HepG2 (cell line): Measurements from ENCODE around the gene ATG7. TPM values are rescaled to one million over a fixed set of nuclear protein-coding genes. Genes with fewer than 3 reads are reported as not detected.

Source experiments
- ATAC-seq: fragments of 200-7000 bp; cut with Tn5 transposase; 3 replicates; pipeline ENCODE4 v1.9.1; 2020; ENCODE audit warnings: mild to moderate bottlenecking, moderate library complexity
- BruUV-seq: library from RNA; stranded (reverse); fragments of 400-500 nt; replicated peaks from 2 replicates; lab custom pipeline; 2021; lab: Mats Ljungman, UMichigan
- CTCF ChIA-PET: fragments of 300-600 bp; formaldehyde crosslinking; extraction: SDS; loops from one replicate; lab custom pipeline; 2021; ENCODE audit warnings: low total read pairs, inconsistent platforms, low intra/inter-chr PET ratio; lab: Yijun Ruan, JAX
- POLR2A ChIA-PET: fragments of 350-600 bp; sonication (Branson Sonifier 250); formaldehyde crosslinking; loops from one replicate; lab custom pipeline; 2020; ENCODE audit warnings: antibody characterized with exemption, inconsistent platforms; lab: Yijun Ruan, JAX
- DNase-seq: peaks from one replicate; pipeline ENCODE4 v3.0.0-alpha.2; 2015; ENCODE audit warnings: low spot score
- FAIRE-seq: peaks from 3 replicates; lab custom pipeline; 2011; peaks lifted over from hg19 to GRCh38; lab: Jason Lieb, UNC
- H2AFZ ChIP-seq: one replicate; pipeline ENCODE4 v1.6.1; 2011; ENCODE audit warnings: low read length, inconsistent platforms
- H3K27ac ChIP-seq: fragments of 300-600 bp; 3 replicates; pipeline ENCODE4 v1.8.0; 2011; ENCODE audit warnings: mixed run types, mild to moderate bottlenecking, mixed read lengths, low read length, inconsistent platforms; ENCODE audit not compliant: insufficient read depth; ENCODE audit errors: extremely low read length
- H3K27me3 ChIP-seq, 2 experiments: fragments of 200-600 bp in 1 of 2; 2 replicates in 1 of 2; 3 replicates in 1 of 2; pipeline versions ENCODE4 v1.6.0 to v1.8.0; 2011; ENCODE audit warnings: low read length in 2 of 2, mild to moderate bottlenecking in 2 of 2, moderate library complexity in 2 of 2, inconsistent platforms in 1 of 2; ENCODE audit not compliant: insufficient read depth in 2 of 2, control insufficient read depth in 1 of 2
- H3K36me3 ChIP-seq, 2 experiments: fragments of 200-600 bp in 1 of 2; replicated peaks in 1 of 2; 2 replicates in 1 of 2; 3 replicates in 1 of 2; pipeline versions ENCODE4 v1.5.1 to v1.8.0; 2011; ENCODE audit warnings: low read length in 2 of 2, inconsistent platforms in 1 of 2; ENCODE audit not compliant: insufficient read depth in 2 of 2, control insufficient read depth in 1 of 2
- H3K4me1 ChIP-seq: 2 replicates; pipeline ENCODE4 v1.5.1; 2012; ENCODE audit warnings: low read length, inconsistent platforms; ENCODE audit not compliant: insufficient read depth
- H3K4me2 ChIP-seq: 2 replicates; pipeline ENCODE4 v1.6.0; 2011; ENCODE audit warnings: low read depth, low read length, inconsistent platforms
- H3K4me3 ChIP-seq, 3 experiments: fragments of 200-600 bp in 1 of 3; sonication (generic), shearing (Covaris generic) in 1 of 3; replicated peaks in 1 of 3; 2 replicates each; pipeline ENCODE4 v1.5.1; 2011 to 2016; ENCODE audit warnings: low read length in 3 of 3, inconsistent platforms in 2 of 3, low read depth in 2 of 3, mild to moderate bottlenecking in 2 of 3, control low read depth in 1 of 3, mixed read lengths in 1 of 3; ENCODE audit not compliant: insufficient read depth in 1 of 3
- H3K79me2 ChIP-seq: one replicate; pipeline ENCODE4 v1.6.1; 2011; ENCODE audit warnings: low read length, inconsistent platforms; ENCODE audit not compliant: insufficient read depth
- H3K9ac ChIP-seq: 2 replicates; pipeline ENCODE4 v1.6.0; 2011; ENCODE audit warnings: mild to moderate bottlenecking, low read depth, low read length, inconsistent platforms; ENCODE audit not compliant: insufficient read depth
- H3K9me3 ChIP-seq: 2 replicates; pipeline ENCODE4 v1.5.1; 2012; ENCODE audit warnings: mild to moderate bottlenecking, low read length
- H4K20me1 ChIP-seq: 2 replicates; pipeline ENCODE4 v1.6.0; 2011; ENCODE audit warnings: inconsistent platforms, mild to moderate bottlenecking, low read length, moderate library complexity; ENCODE audit not compliant: insufficient read depth
- AGO2 ChIP-seq: fragments of 200-400 bp; formaldehyde crosslinking; optimal IDR thresholded peaks from 2 replicates; pipeline ENCODE3; 2017; ENCODE audit warnings: mild to moderate bottlenecking, low read depth, low read length, moderate library complexity
- ATF1 ChIP-seq: IDR thresholded peaks from 2 replicates; pipeline ENCODE4 v1.6.1; 2016; ENCODE audit warnings: mild to moderate bottlenecking, control low read depth
- HES4 ChIP-seq: sonication (generic); formaldehyde crosslinking; IDR thresholded peaks from 2 replicates; pipeline ENCODE4 v1.9.0; 2021; ENCODE audit warnings: mild to moderate bottlenecking, missing genetic modification reagents, borderline replicate concordance
- MAFK ChIP-seq, 2 experiments: IDR thresholded peaks in 1 of 2; conservative IDR thresholded peaks in 1 of 2; 2 replicates each; pipeline ENCODE4 v1.6.1; 2011; ENCODE audit warnings: improper control_type of control experiment in 2 of 2, low read length in 2 of 2
- RELA ChIP-seq: sonication (generic); formaldehyde crosslinking; IDR thresholded peaks from 2 replicates; pipeline ENCODE4 v1.4.0; 2020; ENCODE audit warnings: missing genetic modification reagents
- REPIN1 ChIP-seq: sonication (generic); formaldehyde crosslinking; IDR thresholded peaks from 2 replicates; pipeline ENCODE4 v1.8.0; 2022; ENCODE audit warnings: missing genetic modification reagents, low read depth, mild to moderate bottlenecking, borderline replicate concordance
- ZNF260 ChIP-seq: sonication (generic); formaldehyde crosslinking; IDR thresholded peaks from 2 replicates; pipeline ENCODE4 v1.4.0; 2020; ENCODE audit warnings: missing genetic modification reagents, low read depth, mild to moderate bottlenecking, borderline replicate concordance
- ZNF317 ChIP-seq: sonication (generic); formaldehyde crosslinking; IDR thresholded peaks from 2 replicates; pipeline ENCODE4 v1.5.0; 2020; ENCODE audit warnings: mild to moderate bottlenecking, missing genetic modification reagents
- ZNF501 ChIP-seq: sonication (generic); formaldehyde crosslinking; IDR thresholded peaks from 2 replicates; pipeline ENCODE4 v1.5.1; 2020; ENCODE audit warnings: mild to moderate bottlenecking, moderate library complexity, missing genetic modification reagents
- ZNF879 ChIP-seq: sonication (generic); formaldehyde crosslinking; IDR thresholded peaks from 2 replicates; pipeline ENCODE4 v1.8.1; 2023; ENCODE audit warnings: missing genetic modification reagents
- WGBS: methylation state at CpG from one replicate; pipeline ENCODE4 v1.1.6; 2017; ENCODE audit warnings: low lambda C conversion rate; 5-methylcytosine and 5-hydroxymethylcytosine counted together
- in situ Hi-C: cut with HindIII; loops from 2 replicates; pipeline ENCODE4 v1.10.0; 2017; ENCODE audit warnings: low pct_unique_long_range_greater_than_20kb; ENCODE audit not compliant: extremely low pct_ligation_motif_present
- intact Hi-C: fragments of 100-400 bp; cut with micrococcal nuclease; formaldehyde crosslinking; loops from one replicate; pipeline ENCODE4 v1.10.0; 2022; ENCODE audit not compliant: unreplicated experiment
- polyA plus RNA-seq, 8 experiments: library from polyadenylated mRNA; depleted of rRNA in 3 of 8; stranded (reverse) in 7 of 8; unstranded in 1 of 8; fragments of >200 nt; fragmentation: Illumina TruSeq in 4 of 8; extraction: Trizol in 4 of 8; gene quantifications; 2 replicates each; pipeline versions ENCODE4 v1.2.1 to v1.2.3, GENCODE V29; 2011 to 2016; ENCODE audit warnings: low read depth in 4 of 8, missing spikeins in 1 of 8, mixed read lengths in 1 of 8; ENCODE audit not compliant: insufficient read depth in 1 of 8
- total RNA-seq, 5 experiments: library from RNA; depleted of rRNA; stranded (reverse); fragments of >200 nt; fragmentation: Illumina TruSeq; extraction: Trizol; gene quantifications; 2 replicates each; pipeline ENCODE4 v1.2.3, GENCODE V29; 2016; ENCODE audit warnings: low read depth in 1 of 5
- TF ChIP-seq, protein P1 (sequence below): sonication (generic); formaldehyde crosslinking; IDR thresholded peaks from 2 replicates; pipeline ENCODE4 v1.8.0; 2022; ENCODE audit warnings: mild to moderate bottlenecking, missing genetic modification reagents, borderline replicate concordance
- TF ChIP-seq, protein P2 (sequence below): IDR thresholded peaks from 2 replicates; pipeline ENCODE4 v1.6.1; 2012; ENCODE audit warnings: low read length, improper control_type of control experiment

Gene ATG7
- total and polyA plus RNA-seq, 2 of the 13 experiments (the other 11 are each of a cell fraction or from before 2014, with no cell fraction given): 7.8 to 22.1 TPM

DNA sequence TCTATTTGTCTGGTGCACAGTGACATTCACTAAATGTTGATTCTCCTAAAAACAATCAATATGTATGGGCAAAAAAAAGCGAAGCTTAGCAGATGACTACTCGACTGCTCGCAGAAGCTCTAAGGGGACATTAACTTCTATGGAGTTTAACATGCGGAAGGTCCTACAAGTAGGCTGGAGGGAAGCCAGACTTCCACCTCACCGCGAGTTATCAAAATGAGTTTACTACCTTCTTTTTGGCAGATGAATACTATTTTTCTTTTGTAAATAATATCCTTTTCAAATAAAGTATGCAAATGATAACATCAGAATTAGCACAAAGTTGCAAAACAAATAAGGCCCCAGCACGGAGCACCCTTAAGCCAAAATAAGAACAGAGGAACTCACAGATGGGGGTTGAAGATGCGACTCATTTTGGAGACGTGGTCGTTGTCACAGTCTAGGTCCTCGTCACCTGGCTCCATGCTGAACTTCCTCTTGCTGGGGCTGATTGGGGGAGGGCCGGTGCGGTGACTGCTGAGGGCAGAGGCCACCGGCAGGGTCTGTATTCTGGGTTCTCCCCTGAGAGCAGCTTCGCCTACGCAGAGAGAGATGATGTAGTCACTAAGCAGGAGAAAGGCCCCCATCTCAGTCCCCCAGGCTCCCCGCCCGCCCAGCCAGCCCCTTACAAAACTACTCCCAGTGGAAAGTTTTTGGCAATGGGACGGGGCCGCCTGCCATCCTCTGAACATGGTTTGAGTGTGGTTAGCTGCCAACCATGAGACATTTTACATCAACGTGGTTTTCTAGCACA lies 329.4 kb downstream of the ATG7 start:
- Histone ChIP-seq H3K9ac (no peak overlapping the region), H3K4me2 (no peak overlapping the region), H3K36me3 (peaks cover 5 to 43% of the 10 kb centered on the region in 2 experiments), H4K20me1 (peaks cover 26% of the 10 kb centered on the region), H3K27me3 (no peaks in the 10 kb centered on the region), H3K27ac (no peak overlapping the region), H2AFZ (no peak overlapping the region), H3K4me3 (no peak overlapping the region), H3K79me2 (peaks cover 77% of the 10 kb centered on the region), H3K9me3 (no peaks in the 10 kb centered on the region), H3K4me1 (peaks cover 19% of the 10 kb centered on the region)
- TF ChIP-seq MAFK (conservative IDR thresholded peaks at IDR 0.05 in 1 of 2, IDR thresholded peaks at IDR 0.05 in 1 of 2; ENCODE audit: low read length in 2 of 2): no peak
- TF ChIP-seq ZNF317 (CRISPR knock-in tag): no peak
- TF ChIP-seq ZNF501 (CRISPR knock-in tag): no peak
- TF ChIP-seq ATF1 (CRISPR knock-in tag): no peak
- no peak for TF ChIP-seq REPIN1
- 96% methylated on average over 16 of the region's 21 CpGs for WGBS
- DNase-seq (no peak), FAIRE-seq (no peak), ATAC-seq (no peak)
- ChIA-PET POLR2A (interaction anchor here (1.8 kb wide), 1 partner anchor 10 kb away, joined by 10 read pairs; no protein-coding TSS in a partner anchor), CTCF (no interaction called here)
- in situ Hi-C loops (no loop called here), intact Hi-C loops (no loop called here)
- BruUV-seq: no TSS peak

DNA sequence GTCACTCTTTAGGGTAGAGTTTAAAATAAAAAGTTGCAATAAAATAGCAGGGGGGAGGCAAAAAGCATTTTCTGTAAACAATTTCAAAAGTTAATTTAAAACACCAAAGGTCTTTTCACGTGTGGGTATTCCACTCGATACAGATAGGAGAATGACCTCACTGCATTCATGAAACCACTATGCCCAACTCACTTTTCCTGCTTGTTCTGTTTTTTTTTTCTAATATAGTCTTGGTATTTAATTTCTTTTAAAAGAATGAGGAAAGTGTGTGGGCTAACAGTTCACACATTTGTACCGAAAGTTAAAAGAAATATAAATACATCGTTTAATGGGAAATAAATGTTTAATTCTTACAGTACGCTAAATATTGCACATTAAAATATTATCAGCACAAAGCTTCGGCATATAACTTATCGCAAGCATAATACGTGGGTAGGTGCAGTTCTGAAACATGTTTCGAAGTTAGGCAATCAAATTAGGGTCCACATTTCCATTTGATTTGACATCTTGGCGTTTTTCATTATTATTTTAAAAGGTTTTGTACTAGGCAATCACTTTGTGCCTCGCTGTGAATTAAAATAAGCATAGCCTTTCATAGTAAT lies 330.1 kb downstream of the ATG7 start:
- Histone ChIP-seq H4K20me1 (peaks cover 28% of the 10 kb centered on the region), H3K27me3 (no peaks in the 10 kb centered on the region), H2AFZ (no peak overlapping the region), H3K79me2 (peaks cover 77% of the 10 kb centered on the region), H3K4me2 (no peak overlapping the region), H3K4me1 (peaks cover 19% of the 10 kb centered on the region), H3K9me3 (no peaks in the 10 kb centered on the region), H3K9ac (no peak overlapping the region), H3K36me3 (peaks cover 7 to 43% of the 10 kb centered on the region in 2 experiments), H3K27ac (no peak overlapping the region), H3K4me3 (no peak overlapping the region)
- ChIA-PET CTCF (no interaction called here), POLR2A (no interaction called here)
- DNase-seq (no peak), ATAC-seq (no peak), FAIRE-seq (no peak)
- in situ Hi-C loops (no loop called here), intact Hi-C loops (no loop called here)
- WGBS: 91% methylated on average over 11 of the region's 11 CpGs
- no TSS peak for BruUV-seq
- TF ChIP-seq, protein P1, sequence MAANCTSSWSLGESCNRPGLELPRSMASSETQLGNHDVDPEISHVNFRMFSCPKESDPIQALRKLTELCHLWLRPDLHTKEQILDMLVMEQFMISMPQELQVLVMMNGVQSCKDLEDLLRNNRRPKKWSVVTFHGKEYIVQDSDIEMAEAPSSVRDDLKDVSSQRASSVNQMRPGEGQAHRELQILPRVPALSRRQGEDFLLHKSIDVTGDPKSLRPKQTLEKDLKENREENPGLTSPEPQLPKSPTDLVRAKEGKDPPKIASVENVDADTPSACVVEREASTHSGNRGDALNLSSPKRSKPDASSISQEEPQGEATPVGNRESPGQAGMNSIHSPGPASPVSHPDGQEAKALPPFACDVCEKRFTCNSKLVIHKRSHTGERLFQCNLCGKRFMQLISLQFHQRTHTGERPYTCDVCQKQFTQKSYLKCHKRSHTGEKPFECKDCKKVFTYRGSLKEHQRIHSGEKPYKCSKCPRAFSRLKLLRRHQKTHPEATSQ: no peak
- TF ChIP-seq HES4 (no peak), ZNF879 (CRISPR knock-in tag) (no peak), RELA (CRISPR knock-in tag) (no peak), ZNF260 (CRISPR knock-in tag) (no peak), AGO2 (no peak)
- TF ChIP-seq, protein P2, sequence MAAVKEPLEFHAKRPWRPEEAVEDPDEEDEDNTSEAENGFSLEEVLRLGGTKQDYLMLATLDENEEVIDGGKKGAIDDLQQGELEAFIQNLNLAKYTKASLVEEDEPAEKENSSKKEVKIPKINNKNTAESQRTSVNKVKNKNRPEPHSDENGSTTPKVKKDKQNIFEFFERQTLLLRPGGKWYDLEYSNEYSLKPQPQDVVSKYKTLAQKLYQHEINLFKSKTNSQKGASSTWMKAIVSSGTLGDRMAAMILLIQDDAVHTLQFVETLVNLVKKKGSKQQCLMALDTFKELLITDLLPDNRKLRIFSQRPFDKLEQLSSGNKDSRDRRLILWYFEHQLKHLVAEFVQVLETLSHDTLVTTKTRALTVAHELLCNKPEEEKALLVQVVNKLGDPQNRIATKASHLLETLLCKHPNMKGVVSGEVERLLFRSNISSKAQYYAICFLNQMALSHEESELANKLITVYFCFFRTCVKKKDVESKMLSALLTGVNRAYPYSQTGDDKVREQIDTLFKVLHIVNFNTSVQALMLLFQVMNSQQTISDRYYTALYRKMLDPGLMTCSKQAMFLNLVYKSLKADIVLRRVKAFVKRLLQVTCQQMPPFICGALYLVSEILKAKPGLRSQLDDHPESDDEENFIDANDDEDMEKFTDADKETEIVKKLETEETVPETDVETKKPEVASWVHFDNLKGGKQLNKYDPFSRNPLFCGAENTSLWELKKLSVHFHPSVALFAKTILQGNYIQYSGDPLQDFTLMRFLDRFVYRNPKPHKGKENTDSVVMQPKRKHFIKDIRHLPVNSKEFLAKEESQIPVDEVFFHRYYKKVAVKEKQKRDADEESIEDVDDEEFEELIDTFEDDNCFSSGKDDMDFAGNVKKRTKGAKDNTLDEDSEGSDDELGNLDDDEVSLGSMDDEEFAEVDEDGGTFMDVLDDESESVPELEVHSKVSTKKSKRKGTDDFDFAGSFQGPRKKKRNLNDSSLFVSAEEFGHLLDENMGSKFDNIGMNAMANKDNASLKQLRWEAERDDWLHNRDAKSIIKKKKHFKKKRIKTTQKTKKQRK: no peak
